OCI-LY1 (cell line): Measurements from ENCODE around the gene VMAC.

Experiments used
- H2AFZ ChIP-seq: fragments of 200-600 bp; sonication (generic), shearing (Covaris generic); 2 replicates; pipeline ENCODE4 v1.6.0; 2014; ENCODE audit warnings: antibody characterized with exemption, mild to moderate bottlenecking, low read length
- H3F3A ChIP-seq: fragments of 200-600 bp; sonication (generic), shearing (Covaris generic); 2 replicates; pipeline ENCODE4 v1.6.0; 2014; ENCODE audit warnings: mild to moderate bottlenecking, antibody characterized with exemption, low read length, moderate library complexity; ENCODE audit not compliant: insufficient read depth
- H3K27ac ChIP-seq: fragments of 200-600 bp; sonication (generic); 2 replicates; pipeline ENCODE4 v1.5.1; 2014; ENCODE audit warnings: low read length, mixed run types, mild to moderate bottlenecking, low read depth; ENCODE audit not compliant: poor library complexity, severe bottlenecking
- H3K27me3 ChIP-seq: fragments of 200-600 bp; sonication (generic); 2 replicates; pipeline ENCODE4 v1.6.0; 2014; ENCODE audit warnings: antibody characterized with exemption, mild to moderate bottlenecking, low read length, moderate library complexity; ENCODE audit not compliant: insufficient read depth
- H3K36me3 ChIP-seq: fragments of 200-600 bp; sonication (generic); 2 replicates; pipeline ENCODE4 v1.6.1; 2014; ENCODE audit warnings: mild to moderate bottlenecking, antibody characterized with exemption, low read length, moderate library complexity, mixed read lengths; ENCODE audit not compliant: insufficient read depth
- H3K4me1 ChIP-seq: fragments of 200-600 bp; sonication (generic); 2 replicates; pipeline ENCODE4 v1.5.1; 2014; ENCODE audit warnings: mild to moderate bottlenecking, low read length, moderate library complexity; ENCODE audit not compliant: insufficient read depth, severe bottlenecking
- H3K4me2 ChIP-seq: fragments of 200-600 bp; sonication (generic), shearing (Covaris generic); 2 replicates; pipeline ENCODE4 v1.6.1; 2014; ENCODE audit warnings: low read length
- H3K4me3 ChIP-seq: fragments of 200-600 bp; sonication (generic); 2 replicates; pipeline ENCODE4 v1.5.1; 2014; ENCODE audit warnings: low read length, low read depth, mild to moderate bottlenecking, mixed read lengths; ENCODE audit not compliant: poor library complexity, severe bottlenecking
- H3K79me2 ChIP-seq: fragments of 200-600 bp; shearing (Covaris generic); 2 replicates; pipeline ENCODE4 v1.6.1; 2016; ENCODE audit warnings: mixed run types, low read length, mixed read lengths; ENCODE audit not compliant: insufficient read depth
- H3K9ac ChIP-seq: fragments of 200-600 bp; sonication (generic), shearing (Covaris generic); 2 replicates; pipeline ENCODE4 v1.6.1; 2014; ENCODE audit warnings: mild to moderate bottlenecking, low read length, mixed read lengths
- H3K9me2 ChIP-seq: fragments of 200-600 bp; sonication (generic), shearing (Covaris generic); 2 replicates; pipeline ENCODE4 v1.6.1; 2014; ENCODE audit warnings: low read depth, mild to moderate bottlenecking, low read length, mixed read lengths
- H3K9me3 ChIP-seq: fragments of 200-600 bp; shearing (Covaris generic); 2 replicates; pipeline ENCODE4 v1.6.1; 2014; ENCODE audit warnings: low read length, mixed read lengths
- H4K20me1 ChIP-seq: fragments of 200-600 bp; sonication (generic), shearing (Covaris generic); 2 replicates; pipeline ENCODE4 v1.6.0; 2016; ENCODE audit warnings: mild to moderate bottlenecking, low read length; ENCODE audit not compliant: insufficient read depth
- CTCF ChIP-seq: fragments of 200-600 bp; sonication (generic), shearing (Covaris generic); IDR thresholded peaks from 2 replicates; pipeline ENCODE4 v1.5.1; 2017; ENCODE audit warnings: mild to moderate bottlenecking, antibody characterized with exemption, low read length, moderate library complexity, mixed read lengths
- EZH2 ChIP-seq: fragments of 200-600 bp; sonication (generic), shearing (Covaris generic); IDR thresholded peaks from 2 replicates; pipeline ENCODE4 v1.8.0; 2017; ENCODE audit warnings: borderline replicate concordance, mixed run types, mild to moderate bottlenecking, antibody characterized with exemption, low read length, moderate library complexity, mixed read lengths

The VMAC gene

GRCh38 chr19:5947435-5947834, 42.8 kb downstream of the VMAC start:
- H3K79me2 ChIP-seq = peaks cover 5% of the 10 kb centered on the region; the same call in 1 of the 2 replicates
- H3K9me3 ChIP-seq = no peaks in the 10 kb centered on the region
- TF ChIP-seq EZH2 = no peak
- TF ChIP-seq CTCF = no peak
- H3K27ac ChIP-seq = no peak overlapping the region
- H3K36me3 ChIP-seq = peaks cover 24% of the 10 kb centered on the region; the same call in 1 of the 2 replicates
- no peak overlapping the region for H2AFZ ChIP-seq
- no peaks in the 10 kb centered on the region for H3K27me3 ChIP-seq
- no peak overlapping the region for H3K9ac ChIP-seq
- no peaks in the 10 kb centered on the region for H3K9me2 ChIP-seq
- H3K4me3 ChIP-seq = no peak overlapping the region
- no peaks in the 10 kb centered on the region for H3F3A ChIP-seq
- H4K20me1 ChIP-seq = no peaks in the 10 kb centered on the region
- H3K4me1 ChIP-seq = peaks cover 42% of the 10 kb centered on the region
- H3K4me2 ChIP-seq = no peak overlapping the region

GRCh38 chr19:5948752-5949564, 44.3 kb downstream of the VMAC start:
- Histone ChIP-seq H3K27ac (peak overlapping the region; percentile 98), H3K36me3 (peaks cover 24% of the 10 kb centered on the region; the same call in 1 of the 2 replicates), H3K9me3 (no peaks in the 10 kb centered on the region), H4K20me1 (no peaks in the 10 kb centered on the region), H3F3A (no peaks in the 10 kb centered on the region), H3K4me3 (peak overlapping the region; percentile 23), H3K27me3 (no peaks in the 10 kb centered on the region), H2AFZ (no peak overlapping the region), H3K4me1 (peaks cover 57% of the 10 kb centered on the region), H3K4me2 (peak overlapping the region; percentile 50; the same call in 1 of the 2 replicates), H3K79me2 (peaks cover 19% of the 10 kb centered on the region), H3K9ac (peak overlapping the region; percentile 59; the same call in 1 of the 2 replicates), H3K9me2 (no peaks in the 10 kb centered on the region)
- TF ChIP-seq CTCF (no peak), EZH2 (no peak)

GRCh38 chr19:5949792-5950305, 45.2 kb downstream of the VMAC start:
- TF ChIP-seq EZH2 (no peak), CTCF (no peak)
- Histone ChIP-seq H3K36me3 (peaks cover 24% of the 10 kb centered on the region; the same call in 1 of the 2 replicates), H3K9me3 (no peaks in the 10 kb centered on the region), H3K9me2 (no peaks in the 10 kb centered on the region), H3K9ac (peak overlapping the region; percentile 59; the same call in 1 of the 2 replicates), H3K4me2 (peak overlapping the region; percentile 50), H3K27me3 (no peaks in the 10 kb centered on the region), H3K27ac (peak overlapping the region; percentile 98), H3K4me3 (peak overlapping the region; percentile 23), H3F3A (no peaks in the 10 kb centered on the region), H4K20me1 (no peaks in the 10 kb centered on the region), H2AFZ (no peak overlapping the region), H3K79me2 (peaks cover 28% of the 10 kb centered on the region), H3K4me1 (peaks cover 66% of the 10 kb centered on the region)
